ENCODE data around the gene CD4.

DNA sequence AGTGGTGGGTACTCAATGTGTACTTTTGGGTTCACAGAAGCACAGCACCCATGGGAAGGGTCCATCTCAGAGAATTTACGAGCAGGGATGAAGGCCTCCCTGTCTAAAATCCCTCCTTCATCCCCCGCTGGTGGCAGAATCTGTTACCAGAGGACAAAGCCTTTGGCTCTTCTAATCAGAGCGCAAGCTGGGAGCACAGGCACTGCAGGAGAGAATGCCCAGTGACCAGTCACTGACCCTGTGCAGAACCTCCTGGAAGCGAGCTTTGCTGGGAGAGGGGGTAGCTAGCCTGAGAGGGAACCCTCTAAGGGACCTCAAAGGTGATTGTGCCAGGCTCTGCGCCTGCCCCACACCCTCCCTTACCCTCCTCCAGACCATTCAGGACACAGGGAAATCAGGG, 30.8 kb downstream of the CD4 start:
- TF ChIP-seq POLR2A (IDR thresholded peaks at IDR 0.05), result no peak
- TF ChIP-seq, protein P1, sequence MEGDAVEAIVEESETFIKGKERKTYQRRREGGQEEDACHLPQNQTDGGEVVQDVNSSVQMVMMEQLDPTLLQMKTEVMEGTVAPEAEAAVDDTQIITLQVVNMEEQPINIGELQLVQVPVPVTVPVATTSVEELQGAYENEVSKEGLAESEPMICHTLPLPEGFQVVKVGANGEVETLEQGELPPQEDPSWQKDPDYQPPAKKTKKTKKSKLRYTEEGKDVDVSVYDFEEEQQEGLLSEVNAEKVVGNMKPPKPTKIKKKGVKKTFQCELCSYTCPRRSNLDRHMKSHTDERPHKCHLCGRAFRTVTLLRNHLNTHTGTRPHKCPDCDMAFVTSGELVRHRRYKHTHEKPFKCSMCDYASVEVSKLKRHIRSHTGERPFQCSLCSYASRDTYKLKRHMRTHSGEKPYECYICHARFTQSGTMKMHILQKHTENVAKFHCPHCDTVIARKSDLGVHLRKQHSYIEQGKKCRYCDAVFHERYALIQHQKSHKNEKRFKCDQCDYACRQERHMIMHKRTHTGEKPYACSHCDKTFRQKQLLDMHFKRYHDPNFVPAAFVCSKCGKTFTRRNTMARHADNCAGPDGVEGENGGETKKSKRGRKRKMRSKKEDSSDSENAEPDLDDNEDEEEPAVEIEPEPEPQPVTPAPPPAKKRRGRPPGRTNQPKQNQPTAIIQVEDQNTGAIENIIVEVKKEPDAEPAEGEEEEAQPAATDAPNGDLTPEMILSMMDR (IDR thresholded peaks at IDR 0.05 in 4 of 5, conservative IDR thresholded peaks at IDR 0.05 in 1 of 5), result no peak
